Measurements from ENCODE around the gene KRTCAP3. TPM values are rescaled to one million over a fixed set of nuclear protein-coding genes. Genes with fewer than 3 reads are reported as not detected.
"Not testable (repeated sequence)": the region's sequence is repeated elsewhere in the genome, so short reads cannot be mapped to it uniquely, and the experiment has no call there.

Gene KRTCAP3
- 0.48 TPM in 1 of 2 replicates, not detected in the other for total RNA-seq (2014; rRNA removed; shearing (Covaris generic))

GRCh38 chr2:27441958-27442919 lies at the start of gene KRTCAP3:
Gene KRTCAP3 (plus strand): TSS chr2:27442381. CDS start chr2:27442413, 32 bp downstream.
- DNase-seq (ENCODE audit: low read depth): no peak

- no peak for DNase-seq (ENCODE audit: low read depth)
Measured at GRCh38 chr2:27393225-27393624, 49.0 kb upstream of the KRTCAP3 start.

DNA sequence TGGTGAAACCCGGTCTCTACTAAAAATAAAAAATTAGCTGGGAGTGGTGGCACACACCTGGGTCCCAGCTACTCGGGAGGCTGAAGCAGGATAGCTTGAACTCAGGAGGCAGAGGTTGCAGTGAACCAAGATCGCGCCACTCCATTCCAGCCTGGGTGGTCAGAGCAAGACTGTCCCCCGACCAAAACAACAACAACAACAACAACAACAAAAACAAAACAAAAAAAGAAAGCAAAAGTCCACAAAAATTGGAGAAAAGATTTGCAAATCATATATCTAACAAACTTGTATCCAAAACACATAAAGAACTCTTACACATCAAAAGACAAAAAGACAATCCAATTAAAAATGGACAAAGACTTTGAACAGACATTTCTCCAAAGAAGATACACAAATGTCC lies 43.2 kb upstream of the KRTCAP3 start:
- DNase-seq (ENCODE audit: low read depth): no peak

- DNase-seq (ENCODE audit: low read depth): no peak
Measured at GRCh38 chr2:27400348-27401135, 41.6 kb upstream of the KRTCAP3 start.

- peak; percentile 55 for DNase-seq (ENCODE audit: low read depth)
Measured at GRCh38 chr2:27407798-27408491, 34.2 kb upstream of the KRTCAP3 start.

- peak; percentile 25 for DNase-seq (ENCODE audit: low read depth)
Measured at GRCh38 chr2:27408601-27409320, 33.4 kb upstream of the KRTCAP3 start.

DNA sequence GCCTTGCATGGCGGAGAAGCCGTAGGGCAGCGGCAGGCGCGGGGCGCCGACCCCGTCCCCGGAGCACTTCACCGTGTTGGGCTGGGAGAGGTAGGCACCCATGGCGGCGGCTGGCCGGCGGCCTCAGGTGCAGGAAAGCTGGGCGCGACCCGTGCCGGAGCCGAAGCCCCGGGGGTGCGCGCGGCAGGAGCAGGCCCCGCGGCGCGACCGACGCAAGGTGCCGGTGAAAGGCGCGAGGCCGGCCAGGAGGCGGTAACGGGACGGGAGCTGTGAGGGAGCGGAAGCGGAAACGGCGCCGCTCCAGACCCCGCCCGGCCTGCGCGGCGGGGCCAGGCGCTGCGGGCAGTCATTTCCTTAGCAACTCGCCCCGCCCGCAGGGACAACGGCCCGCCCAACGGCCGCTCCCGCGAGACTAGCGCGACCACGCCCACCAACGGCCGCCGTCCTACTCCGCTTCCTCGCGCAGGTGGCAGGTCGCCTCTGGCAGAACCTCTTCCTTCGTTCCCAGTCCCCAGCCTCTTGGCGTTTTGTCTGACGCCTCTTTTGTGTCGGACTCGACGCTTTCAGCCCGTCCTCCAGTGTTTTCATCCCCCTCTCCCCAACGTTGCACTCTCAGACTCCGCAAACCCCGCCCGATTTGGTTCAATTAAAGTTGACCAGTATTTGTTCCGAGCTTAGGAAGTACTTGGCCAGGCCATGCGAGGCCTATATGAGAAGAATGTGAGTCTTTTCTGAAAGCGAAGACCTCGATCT lies 32.7 kb upstream of the KRTCAP3 start, which contains the start of gene PPM1G:
Gene PPM1G (minus strand): TSS at position 271 of the 753 bp plus-strand sequence. CDS start 169 bp downstream, at position 102.
- peak; percentile 92 for DNase-seq (ENCODE audit: low read depth)

DNA sequence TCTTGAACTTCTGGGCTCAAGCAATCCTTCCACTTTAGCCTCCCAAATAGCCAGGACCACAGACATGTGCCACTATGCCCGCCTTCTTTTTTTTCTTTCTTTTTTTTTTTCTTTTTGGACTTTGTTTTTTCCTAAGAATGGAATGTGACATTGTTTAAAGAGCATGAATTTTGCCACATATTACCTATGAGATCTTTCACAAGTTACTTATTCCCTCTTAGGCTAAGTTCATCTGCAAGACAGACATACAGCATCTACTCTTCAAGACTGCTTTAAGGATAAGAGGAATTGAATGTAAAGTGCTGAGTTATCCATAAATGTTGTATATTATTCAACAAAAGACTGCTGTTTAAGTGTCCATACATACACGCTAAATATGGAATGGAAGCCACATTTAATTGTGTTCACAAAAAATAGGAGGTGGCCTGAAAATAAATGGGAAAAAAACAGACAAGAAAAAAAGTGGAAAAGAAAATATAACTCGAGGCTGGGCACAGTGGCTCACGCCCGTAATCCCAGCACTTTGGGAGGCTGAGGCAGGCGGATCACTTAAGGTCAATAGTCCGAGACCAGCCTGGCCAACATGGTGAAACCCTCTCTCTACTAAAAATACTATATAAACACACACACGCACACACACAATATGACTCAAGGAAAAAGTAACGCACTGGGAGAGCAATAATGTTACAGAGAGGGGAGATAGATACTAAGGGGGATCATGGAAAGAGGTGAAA lies 29.6 kb upstream of the KRTCAP3 start:
- DNase-seq (ENCODE audit: low read depth): no peak

DNA sequence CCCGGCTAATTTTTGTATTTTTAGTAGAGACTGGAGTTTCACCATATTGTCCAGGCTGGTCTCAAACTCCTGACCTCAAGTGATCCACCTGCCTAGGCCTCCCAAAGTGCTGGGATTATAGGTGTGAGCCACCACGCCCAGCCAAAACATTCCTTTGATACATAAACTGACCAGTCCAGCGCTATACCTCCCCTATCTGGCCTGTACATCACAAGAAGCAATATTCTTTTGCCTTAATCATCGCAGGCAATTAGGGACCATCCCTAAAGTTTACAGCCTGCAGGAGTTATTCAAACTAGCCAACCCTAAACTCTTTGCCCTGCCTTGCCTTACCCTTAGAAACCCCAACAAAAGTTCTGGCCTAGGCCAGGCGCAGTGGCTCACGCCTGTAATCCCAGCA lies 26.0 kb upstream of the KRTCAP3 start:
- DNase-seq (ENCODE audit: low read depth): no peak

- no peak for DNase-seq (ENCODE audit: low read depth)
Measured at GRCh38 chr2:27420996-27421395, 21.2 kb upstream of the KRTCAP3 start.

- DNase-seq (ENCODE audit: low read depth): no peak
Measured at GRCh38 chr2:27421660-27422250, 20.4 kb upstream of the KRTCAP3 start.

DNA sequence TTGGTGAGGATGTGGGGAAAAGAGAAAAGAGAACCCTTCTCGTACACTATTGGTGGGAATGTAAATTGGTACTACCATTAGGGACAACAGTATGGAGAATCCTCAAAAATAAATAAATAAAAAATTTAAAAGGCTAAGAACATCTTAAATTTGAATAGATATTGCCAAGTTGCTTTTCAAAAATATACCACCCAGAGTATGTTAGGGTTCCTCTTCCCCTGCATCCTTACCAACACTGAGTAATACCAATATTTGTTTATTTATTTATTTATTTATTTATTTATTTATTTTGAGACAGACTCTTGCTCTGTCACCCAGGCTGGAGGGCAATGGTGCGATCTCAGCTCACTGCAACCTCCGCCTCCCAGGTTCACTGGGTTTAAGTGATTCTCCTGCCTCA lies 19.2 kb upstream of the KRTCAP3 start:
- no peak for DNase-seq (ENCODE audit: low read depth)

DNA sequence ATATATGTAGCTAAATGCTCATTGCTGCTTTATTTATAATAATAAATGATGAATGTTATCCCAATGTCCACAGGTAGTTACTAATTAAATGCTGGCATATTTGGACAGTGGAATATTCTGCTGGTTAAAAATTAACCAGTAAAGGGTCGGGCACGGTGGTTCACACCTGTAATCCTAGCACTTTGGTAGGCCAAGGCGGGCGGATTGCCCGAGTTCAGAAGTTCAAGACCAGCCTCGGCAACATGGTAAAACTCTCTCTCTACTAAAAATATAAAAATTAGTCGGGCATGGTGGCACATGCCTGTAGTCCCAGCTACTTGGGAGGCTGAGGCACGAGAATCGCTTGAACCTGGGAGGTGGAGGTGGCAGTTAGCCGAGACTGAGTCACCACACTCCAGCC lies 17.1 kb upstream of the KRTCAP3 start:
- DNase-seq (ENCODE audit: low read depth): not testable (repeated sequence)

DNA sequence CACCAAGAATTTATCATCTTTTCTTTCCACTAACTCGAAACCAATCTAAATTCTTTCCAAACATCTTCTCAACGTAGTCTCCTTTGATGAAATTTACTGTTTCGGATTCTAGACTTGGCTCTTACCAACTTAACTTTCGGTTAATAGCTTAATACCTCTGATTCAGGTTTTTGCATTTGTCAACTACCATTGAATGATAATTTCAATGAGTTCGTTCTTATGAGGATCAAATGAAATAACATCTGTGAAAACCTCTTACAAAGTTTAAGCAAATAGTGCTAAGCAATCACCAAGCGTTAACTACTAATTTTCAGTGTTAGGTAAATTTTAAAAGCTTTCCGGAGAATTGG lies 14.3 kb upstream of the KRTCAP3 start:
- DNase-seq (ENCODE audit: low read depth): peak; percentile 41

GRCh38 chr2:27428213-27428977 lies 13.8 kb upstream of the KRTCAP3 start, which contains the start of gene NRBP1:
Gene NRBP1 (plus strand): TSS chr2:27428631. CDS start chr2:27433274, 4,643 bp downstream.
- peak; percentile 90 for DNase-seq (ENCODE audit: low read depth)

DNA sequence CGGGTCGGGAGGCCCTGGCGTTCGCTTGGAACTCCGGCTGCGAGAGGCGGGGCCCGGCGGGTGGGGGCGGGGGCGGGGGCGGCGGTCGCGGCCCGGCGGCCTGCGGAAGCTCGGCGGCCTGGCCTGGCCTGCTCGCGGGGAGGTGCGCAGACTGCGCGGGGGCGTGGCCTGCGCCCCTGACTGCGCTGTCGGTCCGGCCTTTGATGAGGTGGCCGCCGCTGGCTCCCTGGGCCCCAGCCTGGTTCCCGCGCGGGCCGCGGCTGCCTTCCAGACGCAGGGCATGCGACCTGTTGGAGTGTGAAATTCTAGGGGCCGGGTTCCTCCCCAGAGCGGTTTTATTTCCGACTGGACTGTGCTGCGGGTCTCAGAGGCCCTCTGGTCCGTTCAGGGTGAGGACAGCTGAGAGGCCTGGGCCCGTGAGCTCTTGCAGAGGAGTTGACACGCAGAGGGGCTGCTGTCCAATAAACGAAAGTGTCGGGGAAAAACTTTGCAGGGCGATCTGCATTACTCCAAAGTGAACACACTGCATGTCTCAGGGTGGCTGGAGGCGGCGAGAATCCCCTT lies 13.1 kb upstream of the KRTCAP3 start:
- DNase-seq (ENCODE audit: low read depth): peak; percentile 88

GRCh38 chr2:27431395-27431794 lies 10.8 kb upstream of the KRTCAP3 start:
- peak; percentile 71 for DNase-seq (ENCODE audit: low read depth)

GRCh38 chr2:27435628-27436027 lies 6.6 kb upstream of the KRTCAP3 start:
- no peak for DNase-seq (ENCODE audit: low read depth)

Data from RPMI7951 (cell line).